Measurements from ENCODE around the gene POPDC3.
"Not testable (repeated sequence)": the region's sequence is repeated elsewhere in the genome, so short reads cannot be mapped to it uniquely, and the experiment has no call there.

POPDC3 gene, protein sequence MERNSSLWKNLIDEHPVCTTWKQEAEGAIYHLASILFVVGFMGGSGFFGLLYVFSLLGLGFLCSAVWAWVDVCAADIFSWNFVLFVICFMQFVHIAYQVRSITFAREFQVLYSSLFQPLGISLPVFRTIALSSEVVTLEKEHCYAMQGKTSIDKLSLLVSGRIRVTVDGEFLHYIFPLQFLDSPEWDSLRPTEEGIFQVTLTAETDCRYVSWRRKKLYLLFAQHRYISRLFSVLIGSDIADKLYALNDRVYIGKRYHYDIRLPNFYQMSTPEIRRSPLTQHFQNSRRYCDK

DNA sequence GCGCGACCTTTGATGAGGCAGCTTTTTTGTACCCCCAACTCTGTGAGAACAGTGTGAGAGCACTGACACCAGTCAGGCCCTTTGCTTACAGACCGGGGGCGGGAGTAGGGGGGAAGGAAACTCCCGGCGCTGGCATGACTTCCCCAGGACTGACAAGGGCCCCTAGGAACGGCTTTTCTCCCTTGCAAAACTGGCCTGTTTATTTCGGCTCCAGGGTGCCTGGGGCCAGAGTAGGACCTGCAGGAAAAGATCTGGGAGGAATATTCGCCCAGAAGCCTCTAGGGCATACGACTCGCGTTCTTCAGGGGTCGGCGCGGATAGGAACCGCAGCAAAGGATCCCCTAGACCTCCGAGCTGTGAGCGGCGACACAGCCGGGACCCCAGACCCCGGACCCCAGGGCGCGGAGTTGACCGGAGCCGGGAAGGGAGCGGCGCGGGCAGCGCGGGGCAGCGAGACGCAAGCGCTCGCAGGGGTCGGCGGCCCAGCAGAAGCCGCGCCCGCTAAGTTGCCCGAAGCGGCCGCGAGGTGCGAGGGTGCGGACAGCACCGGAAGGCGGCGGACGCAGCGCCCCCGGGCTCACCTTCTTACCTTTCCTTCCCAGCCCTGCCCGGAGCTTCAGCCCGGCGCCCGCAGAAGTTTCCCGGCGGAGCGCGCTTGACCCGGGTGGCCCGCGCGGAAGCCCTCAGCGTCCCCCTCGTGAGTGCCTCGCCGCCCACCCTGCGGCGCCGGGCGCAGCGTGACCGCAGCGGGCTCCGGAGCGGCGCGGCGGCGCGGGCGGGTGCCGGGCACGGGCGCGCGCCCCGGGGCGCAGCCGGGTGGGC, at the start of gene POPDC3:
TSS of gene POPDC3 (minus strand) at position 771 of the 822 bp plus-strand sequence. CDS start 18,105 bp downstream, outside the sequence.
- no peak for DNase-seq

DNA sequence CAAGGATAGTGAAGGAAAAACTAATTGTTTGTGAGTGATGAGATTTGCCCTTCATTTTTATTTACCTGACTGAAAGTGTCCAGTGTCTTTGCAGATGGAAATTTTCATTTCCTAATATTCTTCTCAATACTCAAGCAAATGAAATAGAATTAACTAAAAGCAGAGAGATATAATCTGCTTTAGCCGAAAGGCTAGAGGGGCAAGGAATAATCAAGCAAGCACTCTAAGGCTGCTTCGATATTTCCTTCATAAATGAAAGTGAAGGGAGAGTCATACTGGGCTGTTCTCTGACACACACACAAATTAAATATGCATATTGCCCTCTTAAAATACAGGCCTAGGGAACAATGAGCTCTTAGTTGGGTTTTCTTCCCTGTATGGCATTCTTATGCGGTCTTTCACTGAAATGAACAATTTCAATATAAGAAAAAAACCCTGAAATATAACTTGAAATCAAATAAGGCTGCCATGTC, 47.5 kb upstream of the POPDC3 start:
- DNase-seq = no peak

DNA sequence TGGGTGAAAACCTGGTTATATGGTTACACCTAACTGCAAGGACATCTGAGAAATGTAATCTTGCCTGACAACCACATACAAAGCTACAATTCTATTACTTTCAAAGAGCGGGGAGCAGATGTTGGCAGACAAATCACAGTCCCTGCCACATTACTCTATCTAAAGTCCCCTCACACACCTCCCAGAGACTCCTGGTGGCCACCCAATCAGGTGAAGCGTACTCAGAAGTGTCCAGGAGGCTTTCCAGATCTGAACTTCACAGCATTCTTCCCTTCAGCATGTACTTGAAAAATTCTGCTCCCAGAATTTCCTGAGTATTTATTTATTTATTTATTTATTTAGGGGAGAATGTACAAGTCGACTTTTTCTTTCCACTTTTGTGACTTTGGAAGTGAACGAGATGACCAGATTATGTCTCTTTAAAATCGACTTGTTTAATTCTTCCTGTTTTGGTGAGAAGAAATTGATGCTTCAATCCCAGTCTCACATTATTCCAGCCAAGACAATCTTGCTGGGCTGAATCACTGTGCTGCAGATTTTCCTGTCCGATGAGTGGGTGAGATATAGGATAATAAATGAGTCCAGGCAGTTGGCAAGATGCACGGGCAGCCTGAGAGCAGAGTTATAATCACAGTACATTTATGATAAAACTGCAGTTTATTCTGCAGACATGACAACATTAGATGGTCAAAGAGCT, 46.9 kb upstream of the POPDC3 start:
- no peak for DNase-seq

DNA sequence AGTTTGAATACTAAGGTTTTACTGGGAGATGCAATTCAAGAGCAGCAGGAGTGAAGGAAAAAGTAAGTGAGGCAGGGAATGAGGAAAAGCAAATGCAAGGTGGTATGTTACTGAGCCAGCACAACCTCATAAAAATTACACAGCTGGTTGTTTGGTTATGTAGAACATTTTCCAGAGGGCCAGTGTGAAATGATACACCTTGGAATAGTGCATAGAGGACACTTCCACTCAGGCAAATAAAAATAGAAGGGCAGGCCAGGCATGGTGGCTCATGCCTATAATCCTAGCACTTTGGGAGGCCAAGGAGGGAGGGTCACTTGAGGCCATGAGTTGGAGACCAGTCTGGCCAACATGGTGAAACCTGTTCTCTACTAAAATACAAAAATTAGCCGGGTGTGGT, 43.4 kb upstream of the POPDC3 start:
- no peak for DNase-seq

DNA sequence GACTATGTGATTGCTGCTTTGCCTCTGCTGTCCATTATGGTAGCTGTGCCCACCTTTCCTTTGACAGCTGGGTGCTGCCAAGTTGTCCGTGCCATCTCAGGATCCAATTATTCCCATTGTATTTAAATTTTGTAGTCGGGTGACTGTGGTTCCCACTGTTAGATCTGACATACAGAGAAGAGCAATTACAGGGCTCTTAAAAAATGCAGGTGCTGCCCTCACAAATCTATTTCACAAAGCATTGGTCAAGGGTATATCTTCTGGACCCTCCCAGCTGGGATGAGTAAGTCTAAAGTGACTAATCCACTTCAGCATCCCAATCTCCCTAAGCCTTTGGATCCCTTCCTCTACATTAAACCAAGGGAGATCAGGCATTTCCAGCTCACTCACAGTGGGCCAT, 41.4 kb upstream of the POPDC3 start:
- not testable (repeated sequence) for DNase-seq

DNA sequence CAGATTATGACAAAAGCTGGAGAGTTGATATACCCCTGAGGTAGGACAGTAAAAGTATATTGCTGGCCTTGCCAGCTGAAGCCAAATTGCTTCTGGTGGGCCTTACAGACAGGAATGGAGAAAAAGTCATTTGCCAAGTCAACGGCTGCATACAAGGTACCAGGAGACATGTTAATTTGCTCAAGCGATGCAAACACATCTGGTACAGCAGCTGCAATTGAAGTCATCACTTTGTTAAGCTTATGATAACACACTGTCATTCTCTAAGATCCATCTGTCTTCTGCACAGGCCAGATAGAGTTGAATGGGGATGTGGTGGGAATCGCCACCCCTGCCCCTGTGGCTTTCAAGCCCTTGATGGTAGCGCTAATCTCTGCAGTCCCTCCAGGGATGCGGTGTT, 40.4 kb upstream of the POPDC3 start:
- DNase-seq = no peak

DNA sequence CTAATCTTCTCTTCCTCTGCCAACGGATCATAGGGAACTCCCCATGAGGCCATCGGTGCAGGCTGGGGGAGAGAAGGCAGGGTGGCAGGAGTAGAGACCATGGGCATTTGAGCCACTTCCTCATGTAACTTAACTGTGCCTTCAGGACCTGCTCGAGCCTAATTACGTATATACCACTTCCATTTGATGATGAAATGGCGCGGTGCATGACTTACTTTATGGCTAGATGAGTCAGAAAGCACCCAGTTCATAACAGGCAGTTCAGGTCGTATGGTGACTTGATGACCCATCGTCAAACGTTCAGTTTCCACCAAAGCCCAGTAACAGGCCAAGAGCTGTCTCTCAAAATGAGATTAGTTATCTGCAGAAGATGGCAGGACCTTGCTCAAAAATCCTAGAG, 39.4 kb upstream of the POPDC3 start:
- not testable (repeated sequence) for DNase-seq

DNA sequence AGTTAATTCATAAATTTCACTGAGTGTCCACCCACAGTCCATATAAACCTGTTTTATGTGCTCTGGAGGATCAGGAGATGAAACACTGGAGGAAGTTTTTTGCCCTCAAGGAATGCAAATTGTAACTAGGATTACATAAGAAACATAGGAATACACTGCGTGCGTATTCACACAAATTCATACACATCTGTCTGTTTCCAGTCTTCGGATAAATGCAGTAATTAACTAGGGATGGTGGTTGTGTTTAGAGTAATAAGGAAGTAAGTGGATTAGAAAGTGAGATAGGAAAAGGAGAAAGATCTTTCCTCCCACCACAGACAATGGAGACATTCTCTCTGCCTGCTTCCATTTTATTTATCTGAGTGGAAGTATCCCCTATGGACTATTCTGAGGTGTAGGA, 35.7 kb upstream of the POPDC3 start:
- DNase-seq = no peak

DNA sequence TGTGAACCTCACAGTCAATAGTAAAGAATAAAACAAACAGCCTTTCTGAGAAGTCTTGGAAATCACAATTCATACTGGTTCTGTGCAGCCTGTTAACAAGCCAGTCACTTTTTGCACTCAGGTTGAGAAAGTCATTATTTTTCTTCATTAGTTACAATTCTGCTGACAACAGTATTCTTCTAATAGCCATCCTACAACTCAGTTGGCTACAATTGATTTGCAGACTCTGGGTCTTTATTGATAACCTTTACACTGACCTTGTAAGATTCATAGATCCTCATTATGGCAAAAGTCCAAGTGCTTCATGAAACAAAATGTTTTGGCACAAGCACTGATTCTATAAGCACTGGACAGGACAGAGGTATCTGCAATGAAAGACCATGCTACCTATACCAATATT, 34.9 kb upstream of the POPDC3 start:
- no peak for DNase-seq

DNA sequence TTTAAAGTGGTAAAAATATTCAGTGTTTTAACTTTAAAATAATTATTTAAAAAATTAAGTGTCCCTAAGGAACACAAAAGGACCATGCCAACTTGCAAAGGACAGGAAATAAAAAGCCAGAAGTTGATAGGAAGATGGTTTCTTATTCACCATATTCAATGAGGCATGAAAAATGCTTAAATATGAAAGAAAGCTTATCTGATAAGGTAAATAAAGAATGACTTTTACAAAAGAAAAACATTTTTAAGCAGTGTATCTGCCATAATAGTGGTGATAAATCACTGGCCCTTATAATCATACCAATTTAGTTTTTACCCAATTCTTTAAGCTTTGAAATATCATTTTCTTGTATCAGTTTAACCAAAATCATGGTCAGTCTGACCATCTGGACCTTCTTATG, 33.5 kb upstream of the POPDC3 start:
- no peak for DNase-seq

DNA sequence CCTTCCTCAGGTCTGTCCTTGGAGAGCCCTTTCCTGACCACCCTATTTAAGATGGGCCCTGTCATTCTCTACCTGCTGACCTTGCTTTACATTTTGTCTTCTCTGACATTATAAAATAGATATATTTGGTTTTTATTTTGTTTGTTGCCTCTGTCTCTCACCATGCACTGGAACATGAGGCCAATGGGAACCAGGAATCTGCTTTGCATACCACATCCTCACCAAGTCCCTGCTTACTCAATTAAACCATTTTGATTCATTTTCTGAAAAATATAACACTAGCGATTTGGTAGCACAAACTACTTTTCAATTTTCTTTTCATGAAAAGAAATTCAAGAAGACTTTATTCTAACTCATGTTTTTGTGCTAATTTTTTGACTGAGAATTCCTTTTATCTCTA, 32.8 kb upstream of the POPDC3 start:
- no peak for DNase-seq

DNA sequence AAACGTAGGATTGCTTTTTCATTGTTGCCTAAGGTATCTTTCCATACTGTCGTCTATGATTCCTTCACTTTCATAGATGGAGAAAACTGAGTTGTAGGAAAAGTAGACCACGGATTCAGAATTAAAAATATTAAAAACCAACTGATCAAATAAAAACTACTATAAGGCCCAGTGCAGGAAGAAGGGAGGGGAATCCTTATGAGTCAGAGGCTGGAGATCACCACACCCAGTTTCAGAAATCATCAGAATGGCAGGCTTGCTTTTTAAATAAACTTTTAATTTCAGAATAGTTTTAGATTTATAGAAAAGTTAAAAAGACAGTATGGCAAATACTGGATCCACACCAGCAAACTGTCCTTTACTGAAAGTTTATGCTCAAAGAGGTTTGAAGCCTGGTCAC, 32.0 kb upstream of the POPDC3 start:
- no peak for DNase-seq

DNA sequence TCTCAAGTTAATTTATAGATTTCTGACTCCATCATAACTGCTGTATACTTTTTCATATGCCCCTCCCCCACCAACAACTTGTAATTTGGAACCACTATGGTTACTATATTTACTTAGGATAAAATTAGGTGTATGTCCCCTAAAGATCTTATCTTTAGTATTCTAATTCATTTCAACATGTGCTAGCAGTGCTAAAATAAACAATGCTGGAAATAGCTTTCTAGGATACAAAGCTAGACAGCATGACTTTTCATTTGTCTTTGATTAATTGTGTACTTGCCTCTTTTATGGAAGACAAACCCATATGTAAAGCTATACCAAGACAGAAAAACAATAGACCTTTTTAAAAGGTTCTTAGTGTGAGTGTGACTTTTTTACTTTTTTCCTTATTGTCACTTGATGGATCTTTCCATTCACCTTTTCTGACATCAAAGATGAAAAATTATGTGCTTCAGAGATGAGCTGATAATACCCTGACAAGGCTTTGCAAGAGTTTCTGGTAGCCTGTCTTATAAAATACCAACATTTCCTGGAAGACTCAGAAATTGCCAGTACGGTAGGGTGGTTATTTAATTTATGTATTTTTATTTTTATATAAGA, 31.2 kb upstream of the POPDC3 start:
- DNase-seq = no peak

DNA sequence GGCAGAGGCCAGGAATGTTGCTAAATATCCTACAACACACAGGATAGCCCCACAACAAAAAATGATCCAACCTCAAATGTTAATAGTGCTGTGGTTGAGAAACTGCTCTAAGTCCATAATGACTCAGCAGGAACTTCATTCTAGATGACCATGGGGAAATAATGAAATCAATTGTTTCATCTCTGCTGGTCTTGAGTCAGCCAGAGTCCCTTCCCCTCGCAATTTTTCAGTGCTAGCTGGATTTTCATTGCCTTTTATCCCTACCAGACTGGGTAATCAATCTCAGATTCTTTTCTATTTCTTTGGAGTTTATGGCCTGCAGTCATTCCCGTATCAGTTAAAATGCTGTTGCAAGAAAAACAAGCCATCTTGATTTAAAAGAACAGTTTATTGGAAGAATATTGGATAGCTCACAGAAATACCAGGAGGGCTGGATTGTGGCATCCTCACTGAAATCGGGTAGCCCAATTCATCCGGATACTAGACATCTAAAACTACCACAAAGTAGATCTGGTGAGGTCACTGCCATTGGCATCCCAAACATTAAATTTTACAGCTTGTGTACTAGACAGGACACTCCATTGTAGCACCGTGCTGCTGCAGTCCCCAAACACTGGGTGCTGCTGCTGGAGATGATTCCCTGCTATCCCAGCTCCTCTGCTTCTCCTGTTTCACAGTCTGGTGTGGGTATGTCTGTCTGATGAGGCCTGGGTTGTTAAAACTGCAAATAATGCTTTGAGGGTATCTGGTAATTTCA, 30.3 kb upstream of the POPDC3 start:
- no peak for DNase-seq

DNA sequence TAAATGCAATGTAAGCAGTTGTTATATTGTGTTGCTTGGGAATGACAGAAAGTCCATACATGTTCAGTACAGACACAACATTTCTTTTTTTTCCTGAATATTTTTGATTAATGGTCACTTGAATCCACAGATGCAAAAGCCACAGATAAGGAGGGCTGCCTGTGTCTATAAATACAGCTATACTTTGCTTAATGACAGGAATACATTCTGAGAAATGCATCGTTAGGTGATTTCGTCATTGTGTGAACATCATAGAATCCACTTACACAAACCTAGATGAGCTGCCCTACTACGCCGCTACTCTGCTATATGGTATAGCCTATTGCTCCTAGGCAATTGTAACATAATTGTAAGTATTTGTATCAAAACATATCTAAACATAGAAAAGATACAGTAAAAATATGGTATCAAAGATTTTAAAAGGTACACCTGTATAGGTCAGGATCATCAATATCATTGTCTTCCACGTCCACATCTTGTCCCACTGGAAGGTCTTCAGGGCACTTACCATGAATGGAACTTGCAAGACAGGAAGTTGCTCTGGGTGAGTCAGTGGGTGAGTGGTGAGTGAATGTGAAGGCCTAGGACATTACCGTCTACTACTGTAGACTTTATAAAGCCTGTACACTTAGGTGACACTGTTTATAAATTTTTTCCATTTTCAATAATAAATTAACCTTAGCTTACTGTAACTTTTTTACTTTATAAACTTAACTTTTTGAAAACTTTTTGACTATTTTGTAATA, 27.9 kb upstream of the POPDC3 start:
- no peak for DNase-seq

DNA sequence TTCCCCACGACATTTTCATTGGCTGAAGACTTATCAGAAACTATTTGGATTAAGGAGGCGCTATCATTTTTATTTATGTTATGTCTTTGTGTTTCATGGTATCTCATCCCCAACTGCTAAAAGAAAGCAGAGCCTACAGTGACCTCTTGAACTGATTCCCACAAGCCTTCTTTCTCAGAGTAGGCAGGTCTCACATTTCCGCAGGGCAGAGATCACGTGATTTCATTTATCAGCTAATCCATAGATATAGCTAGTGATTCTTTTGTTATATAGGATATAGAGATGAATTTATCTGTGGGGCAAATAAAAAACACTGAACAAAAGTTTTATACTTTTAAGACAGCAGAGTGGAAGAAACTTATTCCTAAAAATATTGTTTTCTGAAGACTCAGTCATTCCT, 25.0 kb upstream of the POPDC3 start:
- DNase-seq = no peak

DNA sequence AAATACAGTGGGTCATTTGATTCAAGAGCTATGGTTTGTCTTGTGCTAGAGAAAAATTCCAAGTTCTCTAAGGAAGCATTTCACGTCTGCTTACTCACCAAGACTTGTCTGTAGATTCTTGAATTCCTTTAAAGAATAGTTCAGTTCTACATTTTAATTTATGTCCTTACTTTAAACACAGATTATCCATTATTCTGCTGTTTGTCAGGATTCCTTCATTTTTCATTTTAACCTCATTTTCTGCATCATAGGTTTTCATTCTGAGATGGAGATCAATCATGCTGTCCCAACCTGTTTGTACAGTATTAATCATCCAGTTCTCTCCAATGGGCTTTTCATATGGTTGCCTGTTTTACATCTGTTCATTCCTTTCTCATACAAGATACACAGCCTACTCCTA, 24.5 kb upstream of the POPDC3 start:
- DNase-seq = no peak

DNA sequence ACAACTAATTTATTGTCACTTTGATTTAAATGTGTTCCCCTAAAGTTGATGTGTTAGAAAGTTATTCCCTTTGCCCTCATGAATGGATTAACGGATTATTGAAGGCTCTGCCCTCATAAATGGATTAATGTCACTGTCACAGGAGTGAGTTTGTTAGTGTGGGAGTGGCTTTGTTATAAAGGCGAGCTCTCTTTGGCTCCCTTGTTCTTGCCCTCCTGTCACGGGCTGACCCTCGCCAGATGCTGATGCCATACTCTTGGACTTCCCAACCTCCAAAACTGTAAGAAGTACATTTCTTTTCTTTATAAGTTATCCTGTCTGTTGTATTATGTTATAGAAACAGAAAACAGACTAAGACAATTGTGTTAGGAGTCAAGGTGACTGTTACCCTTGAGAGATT, 22.7 kb upstream of the POPDC3 start:
- DNase-seq = no peak

DNA sequence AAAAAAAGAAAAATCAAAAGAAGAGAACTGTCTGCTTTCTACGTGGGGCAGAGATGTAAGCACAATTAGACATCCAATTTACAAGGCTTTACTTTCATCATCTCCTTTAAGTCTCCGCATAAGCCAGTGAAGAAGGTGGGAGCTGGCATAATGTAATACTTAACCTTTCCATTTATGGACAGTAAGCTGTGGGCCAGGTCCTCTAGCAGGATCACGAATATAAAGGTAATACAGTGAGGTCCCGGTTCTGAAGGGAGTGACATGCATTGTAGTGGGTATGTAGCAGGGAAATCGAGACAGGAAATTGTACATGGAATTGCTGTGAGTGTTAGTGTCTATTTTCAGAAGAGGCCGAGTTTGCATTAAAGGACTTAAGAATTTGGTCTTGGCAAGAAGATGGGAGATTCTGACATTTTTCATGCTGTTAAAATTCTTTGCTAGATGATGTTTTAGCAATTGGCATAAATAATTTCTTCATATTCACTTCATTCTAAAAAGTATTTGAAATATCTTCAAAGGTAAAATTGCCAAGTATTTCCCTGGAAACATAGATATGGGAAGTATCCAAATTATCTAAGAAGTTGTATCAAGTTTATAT, 20.4 kb upstream of the POPDC3 start:
- DNase-seq = no peak

DNA sequence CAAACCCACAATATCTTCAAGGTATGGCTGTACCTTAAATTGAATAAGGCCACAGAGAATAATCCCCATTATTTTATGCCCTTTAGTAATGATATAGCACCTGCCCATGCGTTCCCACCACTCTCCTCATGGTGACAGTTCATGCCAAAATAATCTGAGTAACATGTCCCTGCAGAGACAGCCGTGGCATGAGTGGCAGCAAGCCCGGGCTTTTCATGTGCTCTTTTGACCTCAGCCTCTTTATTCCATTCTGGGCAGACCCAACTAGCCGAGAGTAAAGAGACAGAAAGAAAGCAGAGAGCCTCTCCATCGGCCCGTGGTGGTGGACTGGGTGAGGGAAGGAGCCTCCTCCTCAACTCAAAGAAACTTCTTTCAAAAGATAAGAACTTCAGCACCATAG, 19.9 kb upstream of the POPDC3 start:
- no peak for DNase-seq

DNA sequence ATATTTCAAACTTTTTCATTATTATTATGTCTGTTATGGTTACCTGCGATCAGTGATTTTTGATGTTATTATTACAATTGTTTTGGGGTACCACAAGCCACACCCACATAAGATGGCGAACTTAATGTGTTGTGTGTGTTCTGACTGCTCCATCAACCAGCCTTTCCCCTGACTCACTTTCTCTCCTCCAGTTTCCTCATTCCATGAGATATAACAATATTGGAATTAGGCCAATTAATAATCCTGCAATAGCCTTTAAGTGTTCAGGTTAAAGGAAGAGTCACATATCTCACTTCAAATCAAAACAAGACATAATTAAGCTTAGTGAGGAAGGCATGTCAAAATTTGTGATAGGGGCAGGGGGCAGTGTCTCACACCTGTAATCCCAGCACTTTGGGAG, 16.3 kb upstream of the POPDC3 start:
- no peak for DNase-seq

All from activated effector memory CD4-positive, alpha-beta T cell treated with anti-CD3 and anti-CD28 coated beads, Interleukin-2, amount 50 U/mL, for 16 hours (primary cell).